DMS53 treated with DMSO at 0.1 percent for 48 hours (cell line): ENCODE results near the gene AP2S1.
"Not testable (repeated sequence)": the region's sequence is repeated elsewhere in the genome, so short reads cannot be mapped to it uniquely, and the experiment has no call there.

Experiments
- DNase-seq: peaks from one replicate; lab custom pipeline; 2025; ENCODE audit not compliant: unreplicated experiment; lab: John Stamatoyannopoulos, UW

Gene AP2S1

GRCh38 chr19:46850228-46851203, at the start of gene AP2S1:
TSS of gene AP2S1 (minus strand) at chr19:46850846. CDS start at chr19:46850766, 80 bp downstream.
- DNase-seq: peak; percentile 99

DNA sequence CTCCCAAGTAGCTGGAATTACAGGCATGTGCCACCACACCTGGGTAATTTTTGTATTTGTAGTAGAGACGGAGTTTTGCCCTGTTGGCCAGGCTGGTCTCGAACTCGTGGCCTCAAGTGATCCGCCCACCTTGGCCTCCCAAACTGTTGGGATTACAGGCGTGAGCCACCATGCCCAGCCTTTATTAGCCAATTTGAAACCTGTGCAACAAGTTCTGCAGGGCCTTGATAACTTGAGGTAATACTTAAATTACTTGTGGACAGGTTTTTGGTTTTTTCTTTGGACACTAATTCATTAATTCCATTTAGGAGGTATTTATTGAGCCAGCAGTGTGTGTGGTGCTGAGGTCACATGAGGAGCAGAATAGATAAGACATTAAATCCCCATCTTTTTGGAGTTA, 49.7 kb upstream of the AP2S1 start:
- DNase-seq: no peak

- DNase-seq: no peak
Observed at GRCh38 chr19:46898731-46899130, 48.1 kb upstream of the AP2S1 start.

DNA sequence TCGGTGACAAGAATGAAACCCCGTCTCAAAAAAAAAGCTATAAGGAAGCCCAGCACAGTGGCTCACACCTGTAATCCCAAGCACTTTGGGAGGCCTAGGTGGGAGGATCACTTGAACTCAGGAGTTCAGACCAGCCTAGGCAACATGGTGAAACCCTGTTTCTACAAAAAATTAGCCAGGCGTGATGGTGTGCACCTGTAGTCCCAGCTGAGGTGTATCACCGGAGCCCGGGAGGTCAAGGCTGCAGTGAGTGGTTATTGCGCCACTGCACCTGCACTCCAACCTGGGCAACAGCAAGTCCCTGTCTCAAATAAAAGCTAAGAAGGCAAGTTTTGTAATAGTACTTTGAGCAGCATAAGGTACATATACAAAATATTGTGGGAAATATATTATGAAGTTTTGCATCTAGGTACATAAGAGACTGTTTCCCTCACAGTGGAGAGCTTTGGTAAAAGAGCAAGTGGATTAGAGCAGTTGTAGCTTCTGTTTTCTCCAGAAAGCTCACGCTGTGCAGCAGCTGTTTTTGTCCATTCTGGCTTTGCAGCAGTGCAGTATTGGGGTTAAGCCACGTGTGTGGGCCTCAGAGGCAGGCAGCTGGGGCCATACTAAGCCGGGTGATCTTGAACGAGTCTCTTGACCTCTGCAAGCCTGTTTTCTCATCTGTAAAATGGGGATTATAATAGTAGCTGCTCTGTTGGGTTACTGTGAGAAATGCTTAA, 45.6 kb upstream of the AP2S1 start:
- no peak for DNase-seq

DNA sequence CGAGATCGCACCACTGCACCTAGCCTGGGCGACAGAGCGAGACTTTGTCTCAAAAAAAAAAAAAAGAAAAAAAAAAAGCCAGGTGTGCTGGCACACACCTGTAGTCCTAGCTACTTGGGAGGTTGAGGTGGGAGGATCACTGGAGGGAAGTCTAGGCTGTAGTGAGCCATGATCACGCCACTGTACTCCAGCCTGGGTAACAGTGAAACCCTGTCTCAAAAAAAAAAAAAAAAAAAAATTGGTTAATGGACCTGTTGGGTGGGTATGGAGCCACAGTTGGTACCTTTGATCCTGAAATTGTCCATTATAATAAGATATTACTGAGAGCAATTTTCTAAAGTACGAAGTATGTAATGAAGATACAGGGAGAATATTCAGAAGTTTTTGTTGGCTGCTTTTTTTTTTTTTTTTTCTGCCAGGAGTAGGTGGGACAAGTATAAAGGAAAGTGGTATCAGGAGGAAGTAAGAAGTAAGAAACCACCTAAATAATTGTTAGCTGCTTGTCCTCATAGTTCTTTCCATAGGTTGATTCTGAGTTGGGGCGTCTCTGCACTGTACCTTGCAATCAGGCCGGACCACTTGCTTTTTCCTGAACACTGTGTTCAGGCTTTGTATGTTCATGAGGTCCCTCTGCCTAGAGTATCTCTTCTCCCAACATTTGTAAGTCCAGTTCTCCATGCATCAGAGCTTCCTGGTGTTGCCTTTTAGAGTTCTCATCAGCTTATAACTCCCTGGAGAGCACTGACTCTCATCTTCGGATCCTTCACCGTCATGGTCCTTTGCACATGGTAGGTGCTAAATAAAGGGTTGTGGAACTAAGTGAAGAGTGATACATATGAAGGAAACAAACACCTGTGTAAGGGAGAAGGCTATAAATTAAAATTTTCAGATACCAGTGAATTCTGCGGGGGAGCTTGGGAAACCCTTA, 41.9 kb upstream of the AP2S1 start:
- DNase-seq: no peak

DNA sequence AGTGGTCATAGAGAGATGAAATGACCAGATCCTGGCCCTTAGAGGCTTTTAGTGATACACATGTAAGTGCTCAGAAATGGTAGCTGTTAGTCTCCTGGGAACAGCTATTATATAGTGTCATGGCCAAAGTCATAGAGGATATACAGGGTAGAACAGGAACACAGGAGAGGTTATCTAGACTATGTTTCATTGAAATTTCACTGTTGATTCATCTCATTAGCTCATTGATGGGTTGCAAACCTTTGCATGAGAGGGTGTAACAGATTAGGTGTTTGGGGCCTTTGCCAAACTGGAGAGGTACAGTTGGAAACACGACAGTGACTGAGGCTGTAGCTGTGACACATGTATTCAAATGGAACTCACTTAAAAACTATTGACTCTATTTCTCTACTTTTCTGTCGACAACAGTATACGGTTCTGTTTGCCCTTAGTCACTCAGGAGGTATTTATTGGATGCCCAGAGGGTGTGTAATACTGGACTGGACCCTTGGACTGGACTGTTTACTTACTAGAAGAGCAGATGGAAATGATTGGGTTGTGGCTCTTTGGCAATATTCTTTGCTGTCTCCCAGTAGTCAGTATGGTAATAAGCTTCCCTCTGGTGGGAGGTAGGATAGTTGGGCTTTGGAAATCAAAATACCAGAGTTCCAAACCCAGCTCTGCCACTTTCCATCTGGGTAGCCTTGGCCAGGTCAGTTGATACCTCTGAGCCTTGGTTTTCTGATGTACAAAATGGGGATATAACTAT, 40.0 kb upstream of the AP2S1 start:
- no peak for DNase-seq

DNA sequence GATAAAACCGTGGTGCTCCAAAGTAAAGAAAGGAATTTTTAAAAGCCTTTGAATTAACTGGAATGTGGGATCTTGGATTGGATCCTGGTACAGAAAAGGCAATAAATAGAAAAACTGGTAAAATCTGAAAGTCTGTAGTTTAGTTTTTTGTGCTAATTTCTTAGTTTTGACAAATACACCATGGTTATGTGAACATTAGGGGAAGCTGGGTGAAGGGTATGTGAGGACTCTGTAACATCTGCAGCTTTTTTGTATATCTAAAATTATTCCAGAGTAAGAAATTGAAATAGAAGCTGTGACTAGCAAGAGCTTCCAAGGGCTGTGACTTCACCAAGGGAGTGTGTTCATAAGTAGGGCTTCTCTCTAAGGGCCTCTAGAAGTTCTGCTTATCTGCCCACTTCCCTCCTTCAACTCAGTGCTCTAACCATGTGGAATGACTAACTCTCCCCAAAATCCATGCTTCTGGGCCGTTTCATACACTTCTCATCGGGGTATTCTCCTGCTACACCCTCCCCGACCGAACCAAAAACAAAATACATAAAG, 36.7 kb upstream of the AP2S1 start:
- DNase-seq: no peak

- DNase-seq: no peak
Observed at GRCh38 chr19:46886546-46887239, 36.0 kb upstream of the AP2S1 start.

- no peak for DNase-seq
Observed at GRCh38 chr19:46885411-46885810, 34.8 kb upstream of the AP2S1 start.

DNA sequence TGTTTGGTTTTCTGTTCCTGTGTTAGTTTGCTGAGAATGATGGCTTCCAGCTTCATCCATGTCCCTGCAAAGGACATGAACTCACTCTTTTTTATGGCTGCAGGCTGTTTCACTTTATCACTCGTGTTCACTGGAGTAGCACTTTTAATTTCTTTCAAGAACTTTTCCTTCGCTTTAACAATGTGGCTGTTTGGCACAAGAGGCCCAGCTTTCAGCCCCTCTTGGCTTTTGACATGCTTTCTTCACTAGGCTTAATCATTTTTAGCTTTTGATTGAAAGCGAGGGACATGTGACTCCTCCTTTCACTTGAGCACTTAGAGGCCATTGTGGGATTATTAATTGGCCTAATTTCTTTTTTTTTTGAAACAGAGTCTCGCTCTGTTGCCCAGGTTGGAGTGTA, 32.1 kb upstream of the AP2S1 start:
- DNase-seq: not testable (repeated sequence)

DNA sequence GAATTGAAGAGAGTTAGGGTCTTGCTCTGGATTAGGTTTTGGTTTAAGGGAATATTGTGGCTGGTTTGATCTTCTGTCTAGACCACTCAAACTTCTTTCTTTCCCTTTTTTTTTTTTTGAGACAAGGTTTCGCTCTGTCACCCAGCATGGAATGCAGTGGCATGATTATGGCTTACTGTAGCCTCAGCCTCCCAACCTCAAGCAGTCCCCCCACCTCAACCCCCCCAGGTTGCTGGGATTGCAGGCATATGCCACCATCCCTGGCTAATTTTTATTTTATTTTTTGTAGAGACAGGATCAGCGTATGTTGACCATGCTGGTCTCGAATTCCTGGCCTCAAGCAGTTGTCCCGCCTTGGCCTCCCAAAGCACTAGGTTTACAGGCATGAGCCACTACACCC, 31.4 kb upstream of the AP2S1 start:
- DNase-seq: no peak

GRCh38 chr19:46881092-46881491, 30.4 kb upstream of the AP2S1 start:
- no peak for DNase-seq

- DNase-seq: no peak
Observed at GRCh38 chr19:46880431-46880830, 29.8 kb upstream of the AP2S1 start.

GRCh38 chr19:46878613-46879375, 28.1 kb upstream of the AP2S1 start:
- DNase-seq: no peak

DNA sequence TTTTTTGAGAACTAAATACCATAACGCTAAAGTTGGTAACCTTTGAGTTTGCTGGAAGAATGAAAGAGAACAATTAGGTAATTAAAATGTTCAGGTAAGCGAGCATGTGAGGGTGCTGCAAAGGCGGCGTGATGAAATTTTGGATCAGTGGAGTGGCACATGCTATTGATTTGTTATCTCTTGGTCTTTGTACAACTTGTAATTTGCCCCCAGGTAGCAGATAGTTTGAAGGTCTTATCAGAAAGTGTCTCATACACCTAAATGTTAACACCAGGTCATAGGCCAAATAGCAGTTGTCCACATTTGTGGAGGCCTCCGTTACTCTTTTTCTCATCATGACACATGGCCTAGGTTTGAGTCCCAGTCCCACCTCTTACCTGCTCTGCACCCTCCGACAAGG, 25.0 kb upstream of the AP2S1 start:
- no peak for DNase-seq

GRCh38 chr19:46875234-46875633, 24.6 kb upstream of the AP2S1 start:
- no peak for DNase-seq

GRCh38 chr19:46872967-46873366, 22.3 kb upstream of the AP2S1 start:
- DNase-seq: no peak

DNA sequence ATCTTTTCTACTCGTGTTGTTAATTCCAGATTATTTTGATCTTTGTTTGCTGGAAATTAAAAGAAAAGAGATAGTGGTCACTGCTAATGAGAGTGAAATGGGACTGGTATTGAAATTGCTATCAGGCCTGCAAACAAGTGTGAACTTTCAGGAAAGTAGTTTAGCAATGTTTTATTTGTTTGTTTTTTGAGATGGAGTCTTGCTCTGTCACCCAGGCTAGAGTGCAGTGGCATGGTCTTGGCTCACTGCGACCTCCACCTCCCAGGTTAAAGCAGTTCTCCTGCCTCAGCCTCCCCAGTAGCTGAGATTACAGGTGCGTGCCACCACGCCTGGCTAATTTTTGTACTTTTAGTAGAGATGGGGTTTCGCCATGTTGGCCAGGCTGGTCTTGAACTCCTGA, 20.5 kb upstream of the AP2S1 start:
- DNase-seq: not testable (repeated sequence)
